PFSK-1 (cell line): Measurements from ENCODE around the gene CD80.

ENCODE experiments used
- POLR2AphosphoS5 ChIP-seq: IDR thresholded peaks from 2 replicates; pipeline ENCODE4 v1.6.1; 2012; ENCODE audit warnings: low read depth, mild to moderate bottlenecking, control low read depth, low read length, moderate library complexity
- SIN3A ChIP-seq: IDR thresholded peaks from 2 replicates; pipeline ENCODE4 v1.6.1; 2012; ENCODE audit warnings: mild to moderate bottlenecking, low read length, moderate library complexity, borderline replicate concordance; ENCODE audit not compliant: insufficient read depth
- TAF1 ChIP-seq: IDR thresholded peaks from 2 replicates; pipeline ENCODE4 v1.6.1; 2012; ENCODE audit warnings: low read length, control low read depth, borderline replicate concordance; ENCODE audit not compliant: insufficient read depth
- TF ChIP-seq, protein P1 (sequence below), 2 experiments: IDR thresholded peaks; 2 replicates each; pipeline versions ENCODE4 v1.6.1 to v1.8.0; 2011 to 2012; ENCODE audit warnings: low read depth in 2 of 2, low read length in 2 of 2, control low read depth in 1 of 2, inconsistent platforms in 1 of 2, mild to moderate bottlenecking in 1 of 2, moderate library complexity in 1 of 2; ENCODE audit not compliant: insufficient read depth in 1 of 2

DNA sequence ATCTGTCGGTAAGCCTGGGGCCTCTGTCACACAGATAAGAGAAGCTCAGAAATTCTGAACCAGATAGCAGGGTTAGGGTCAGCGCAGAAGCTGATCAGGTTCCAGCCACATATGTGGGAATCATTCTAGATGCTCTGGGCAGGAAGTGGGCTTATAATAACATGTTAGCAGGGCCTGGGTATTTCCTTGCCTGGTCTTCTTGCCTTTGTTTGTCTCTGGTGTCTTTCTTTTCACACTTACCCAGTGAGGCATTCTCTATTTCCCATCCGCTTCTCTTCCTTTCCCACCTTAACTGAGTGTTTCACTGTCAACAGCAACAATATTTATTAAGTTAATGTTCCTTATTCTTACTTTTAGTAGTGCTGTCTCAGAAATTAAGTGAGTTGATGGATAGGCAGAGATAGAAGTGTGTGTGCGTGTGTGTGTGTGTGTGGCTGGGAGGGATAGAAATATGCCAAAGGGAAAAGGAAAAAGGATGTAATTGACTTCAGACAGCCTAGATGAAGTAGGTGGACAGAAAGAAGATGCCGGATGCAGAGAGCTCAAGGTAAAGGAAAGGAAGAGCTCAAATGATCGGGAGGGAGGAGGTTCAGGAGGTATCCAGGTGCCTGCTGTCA is 40.3 kb upstream of the CD80 start:
- TF ChIP-seq TAF1 (no peak), SIN3A (no peak), POLR2AphosphoS5 (no peak)
- TF ChIP-seq, protein P1, sequence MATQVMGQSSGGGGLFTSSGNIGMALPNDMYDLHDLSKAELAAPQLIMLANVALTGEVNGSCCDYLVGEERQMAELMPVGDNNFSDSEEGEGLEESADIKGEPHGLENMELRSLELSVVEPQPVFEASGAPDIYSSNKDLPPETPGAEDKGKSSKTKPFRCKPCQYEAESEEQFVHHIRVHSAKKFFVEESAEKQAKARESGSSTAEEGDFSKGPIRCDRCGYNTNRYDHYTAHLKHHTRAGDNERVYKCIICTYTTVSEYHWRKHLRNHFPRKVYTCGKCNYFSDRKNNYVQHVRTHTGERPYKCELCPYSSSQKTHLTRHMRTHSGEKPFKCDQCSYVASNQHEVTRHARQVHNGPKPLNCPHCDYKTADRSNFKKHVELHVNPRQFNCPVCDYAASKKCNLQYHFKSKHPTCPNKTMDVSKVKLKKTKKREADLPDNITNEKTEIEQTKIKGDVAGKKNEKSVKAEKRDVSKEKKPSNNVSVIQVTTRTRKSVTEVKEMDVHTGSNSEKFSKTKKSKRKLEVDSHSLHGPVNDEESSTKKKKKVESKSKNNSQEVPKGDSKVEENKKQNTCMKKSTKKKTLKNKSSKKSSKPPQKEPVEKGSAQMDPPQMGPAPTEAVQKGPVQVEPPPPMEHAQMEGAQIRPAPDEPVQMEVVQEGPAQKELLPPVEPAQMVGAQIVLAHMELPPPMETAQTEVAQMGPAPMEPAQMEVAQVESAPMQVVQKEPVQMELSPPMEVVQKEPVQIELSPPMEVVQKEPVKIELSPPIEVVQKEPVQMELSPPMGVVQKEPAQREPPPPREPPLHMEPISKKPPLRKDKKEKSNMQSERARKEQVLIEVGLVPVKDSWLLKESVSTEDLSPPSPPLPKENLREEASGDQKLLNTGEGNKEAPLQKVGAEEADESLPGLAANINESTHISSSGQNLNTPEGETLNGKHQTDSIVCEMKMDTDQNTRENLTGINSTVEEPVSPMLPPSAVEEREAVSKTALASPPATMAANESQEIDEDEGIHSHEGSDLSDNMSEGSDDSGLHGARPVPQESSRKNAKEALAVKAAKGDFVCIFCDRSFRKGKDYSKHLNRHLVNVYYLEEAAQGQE (IDR thresholded peaks at IDR 0.05; ENCODE audit: insufficient read depth in 1 of 2, low read depth in 2 of 2, low read length in 2 of 2) = no peak
